Measurements from ENCODE around the gene UPK1A.
"Not testable (repeated sequence)": the region's sequence is repeated elsewhere in the genome, so short reads cannot be mapped to it uniquely, and the experiment has no call there.

UPK1A gene

GRCh38 chr19:35644206-35644986 is 21.9 kb upstream of the UPK1A start:
- no peaks in the 10 kb centered on the region for H3K27me3 ChIP-seq (ENCODE audit: control insufficient read depth, insufficient read depth, low read length)
- no peaks in the 10 kb centered on the region for H3K9me3 ChIP-seq (ENCODE audit: control insufficient read depth, insufficient read depth, low read length)
- no peak overlapping the region for H3K27ac ChIP-seq (ENCODE audit: low read length)
- DNase-seq (ENCODE audit: low read depth, low spot score) = peak; percentile 89
- H3K4me1 ChIP-seq (ENCODE audit: control insufficient read depth, insufficient read depth, low read length) = peaks cover 5% of the 10 kb centered on the region; the same call in 1 of the 2 replicates
- no CpG with 5 or more reads among the region's 60 CpGs for WGBS (ENCODE audit: insufficient coverage, insufficient read length)
- no peaks in the 10 kb centered on the region for H3K36me3 ChIP-seq (ENCODE audit: control insufficient read depth, insufficient read depth, low read length)
- H3K4me3 ChIP-seq (ENCODE audit: low read length) = peak overlapping the region; percentile 38; the same call in 1 of the 2 replicates

GRCh38 chr19:35644987-35645679 is 21.2 kb upstream of the UPK1A start:
- Histone ChIP-seq H3K9me3 (ENCODE audit: control insufficient read depth, insufficient read depth, low read length) (no peaks in the 10 kb centered on the region), H3K27me3 (ENCODE audit: control insufficient read depth, insufficient read depth, low read length) (no peaks in the 10 kb centered on the region), H3K27ac (ENCODE audit: low read length) (no peak overlapping the region), H3K36me3 (ENCODE audit: control insufficient read depth, insufficient read depth, low read length) (no peaks in the 10 kb centered on the region), H3K4me3 (ENCODE audit: low read length) (peak overlapping the region; percentile 21; the same call in 1 of the 2 replicates), H3K4me1 (ENCODE audit: control insufficient read depth, insufficient read depth, low read length) (peaks cover 5% of the 10 kb centered on the region; the same call in 1 of the 2 replicates)
- no CpG with 5 or more reads among the region's 20 CpGs for WGBS (ENCODE audit: insufficient coverage, insufficient read length)
- no peak for DNase-seq (ENCODE audit: low read depth, low spot score)

- Histone ChIP-seq H3K36me3 (ENCODE audit: control insufficient read depth, insufficient read depth, low read length) (0 out of 2 replicates have a peak, but pooled peaks cover 2% of the 10 kb centered on the region), H3K27me3 (ENCODE audit: control insufficient read depth, insufficient read depth, low read length) (no peaks in the 10 kb centered on the region), H3K9me3 (ENCODE audit: control insufficient read depth, insufficient read depth, low read length) (no peaks in the 10 kb centered on the region), H3K4me3 (ENCODE audit: low read length) (no peak overlapping the region), H3K4me1 (ENCODE audit: control insufficient read depth, insufficient read depth, low read length) (peaks cover 5% of the 10 kb centered on the region; the same call in 1 of the 2 replicates), H3K27ac (ENCODE audit: low read length) (no peak overlapping the region)
- no CpG with 5 or more reads among the region's 7 CpGs for WGBS (ENCODE audit: insufficient coverage, insufficient read length)
- no peak for DNase-seq (ENCODE audit: low read depth, low spot score)
Observed at GRCh38 chr19:35645680-35646511, 20.4 kb upstream of the UPK1A start.

GRCh38 chr19:35648017-35648961 is 18.0 kb upstream of the UPK1A start, which contains the start of gene COX6B1:
TSS of gene COX6B1 (plus strand) at chr19:35648323. CDS start at chr19:35651244, 2,921 bp downstream.
- WGBS (ENCODE audit: insufficient coverage, insufficient read length) = no CpG with 5 or more reads among the region's 46 CpGs
- Histone ChIP-seq H3K4me1 (ENCODE audit: control insufficient read depth, insufficient read depth, low read length) (no peaks in the 10 kb centered on the region), H3K27ac (ENCODE audit: low read length) (no peak within 1 kb of the TSS), H3K4me3 (ENCODE audit: low read length) (peak within 1 kb of the TSS; percentile 79), H3K27me3 (ENCODE audit: control insufficient read depth, insufficient read depth, low read length) (no peaks in the 10 kb centered on the region), H3K9me3 (ENCODE audit: control insufficient read depth, insufficient read depth, low read length) (no peaks in the 10 kb centered on the region), H3K36me3 (ENCODE audit: control insufficient read depth, insufficient read depth, low read length) (peaks cover 8% of the 10 kb centered on the region; the same call in 1 of the 2 replicates)
- peak; percentile 96 for DNase-seq (ENCODE audit: low read depth, low spot score)

GRCh38 chr19:35650581-35650980 is 15.7 kb upstream of the UPK1A start:
- no peak for DNase-seq (ENCODE audit: low read depth, low spot score)
- Histone ChIP-seq H3K27ac (ENCODE audit: low read length) (no peak overlapping the region), H3K36me3 (ENCODE audit: control insufficient read depth, insufficient read depth, low read length) (peaks cover 16% of the 10 kb centered on the region), H3K9me3 (ENCODE audit: control insufficient read depth, insufficient read depth, low read length) (no peaks in the 10 kb centered on the region), H3K4me1 (ENCODE audit: control insufficient read depth, insufficient read depth, low read length) (no peaks in the 10 kb centered on the region), H3K27me3 (ENCODE audit: control insufficient read depth, insufficient read depth, low read length) (no peaks in the 10 kb centered on the region), H3K4me3 (ENCODE audit: low read length) (no peak overlapping the region)
- WGBS (ENCODE audit: insufficient coverage, insufficient read length) = no CpG with 5 or more reads among the region's 9 CpGs

GRCh38 chr19:35654828-35655227 is 11.5 kb upstream of the UPK1A start:
- not testable (repeated sequence) for H3K27me3 ChIP-seq (ENCODE audit: control insufficient read depth, insufficient read depth, low read length); DNase-seq (ENCODE audit: low read depth, low spot score); H3K4me3 ChIP-seq (ENCODE audit: low read length); H3K9me3 ChIP-seq (ENCODE audit: control insufficient read depth, insufficient read depth, low read length); H3K27ac ChIP-seq (ENCODE audit: low read length); H3K4me1 ChIP-seq (ENCODE audit: control insufficient read depth, insufficient read depth, low read length)
- peaks cover 25% of the 10 kb centered on the region for H3K36me3 ChIP-seq (ENCODE audit: control insufficient read depth, insufficient read depth, low read length)
- no CpG with 5 or more reads among the region's 6 CpGs for WGBS (ENCODE audit: insufficient coverage, insufficient read length)

- no peaks in the 10 kb centered on the region for H3K4me1 ChIP-seq (ENCODE audit: control insufficient read depth, insufficient read depth, low read length)
- peaks cover 25% of the 10 kb centered on the region for H3K36me3 ChIP-seq (ENCODE audit: control insufficient read depth, insufficient read depth, low read length)
- WGBS (ENCODE audit: insufficient coverage, insufficient read length) = no CpG with 5 or more reads among the region's 4 CpGs
- no peak overlapping the region for H3K4me3 ChIP-seq (ENCODE audit: low read length)
- no peak for DNase-seq (ENCODE audit: low read depth, low spot score)
- no peaks in the 10 kb centered on the region for H3K27me3 ChIP-seq (ENCODE audit: control insufficient read depth, insufficient read depth, low read length)
- H3K27ac ChIP-seq (ENCODE audit: low read length) = no peak overlapping the region
- no peaks in the 10 kb centered on the region for H3K9me3 ChIP-seq (ENCODE audit: control insufficient read depth, insufficient read depth, low read length)
Observed at GRCh38 chr19:35655600-35655999, 10.7 kb upstream of the UPK1A start.

- Histone ChIP-seq H3K27ac (ENCODE audit: low read length) (no peak overlapping the region), H3K4me3 (ENCODE audit: low read length) (no peak overlapping the region), H3K9me3 (ENCODE audit: control insufficient read depth, insufficient read depth, low read length) (no peaks in the 10 kb centered on the region), H3K36me3 (ENCODE audit: control insufficient read depth, insufficient read depth, low read length) (peaks cover 17% of the 10 kb centered on the region), H3K4me1 (ENCODE audit: control insufficient read depth, insufficient read depth, low read length) (no peaks in the 10 kb centered on the region), H3K27me3 (ENCODE audit: control insufficient read depth, insufficient read depth, low read length) (no peaks in the 10 kb centered on the region)
- no peak for DNase-seq (ENCODE audit: low read depth, low spot score)
- no CpG with 5 or more reads among the region's 6 CpGs for WGBS (ENCODE audit: insufficient coverage, insufficient read length)
Observed at GRCh38 chr19:35656700-35657099, 9.6 kb upstream of the UPK1A start.

- H3K27ac ChIP-seq (ENCODE audit: low read length) = no peak overlapping the region
- no peak for DNase-seq (ENCODE audit: low read depth, low spot score)
- WGBS (ENCODE audit: insufficient coverage, insufficient read length) = no CpG with 5 or more reads among the region's 15 CpGs
Observed at GRCh38 chr19:35657904-35658700, 8.2 kb upstream of the UPK1A start.

More at GRCh38 chr19:35657904-35658700, 8.2 kb upstream of the UPK1A start:
- H3K9me3 ChIP-seq (ENCODE audit: control insufficient read depth, insufficient read depth, low read length) = no peaks in the 10 kb centered on the region
- no peak overlapping the region for H3K4me3 ChIP-seq (ENCODE audit: low read length)
- H3K27me3 ChIP-seq (ENCODE audit: control insufficient read depth, insufficient read depth, low read length) = no peaks in the 10 kb centered on the region
- no peaks in the 10 kb centered on the region for H3K4me1 ChIP-seq (ENCODE audit: control insufficient read depth, insufficient read depth, low read length)
- H3K36me3 ChIP-seq (ENCODE audit: control insufficient read depth, insufficient read depth, low read length) = peaks cover 17% of the 10 kb centered on the region

Data from iPS DF 6.9 (cell line).